ENCODE results near the gene MPP4.

MPP4 gene

GRCh38 chr2:201628545-201628944 lies 69.9 kb downstream of the MPP4 start:
- DNase-seq (ENCODE audit: low read depth) = no peak

DNA sequence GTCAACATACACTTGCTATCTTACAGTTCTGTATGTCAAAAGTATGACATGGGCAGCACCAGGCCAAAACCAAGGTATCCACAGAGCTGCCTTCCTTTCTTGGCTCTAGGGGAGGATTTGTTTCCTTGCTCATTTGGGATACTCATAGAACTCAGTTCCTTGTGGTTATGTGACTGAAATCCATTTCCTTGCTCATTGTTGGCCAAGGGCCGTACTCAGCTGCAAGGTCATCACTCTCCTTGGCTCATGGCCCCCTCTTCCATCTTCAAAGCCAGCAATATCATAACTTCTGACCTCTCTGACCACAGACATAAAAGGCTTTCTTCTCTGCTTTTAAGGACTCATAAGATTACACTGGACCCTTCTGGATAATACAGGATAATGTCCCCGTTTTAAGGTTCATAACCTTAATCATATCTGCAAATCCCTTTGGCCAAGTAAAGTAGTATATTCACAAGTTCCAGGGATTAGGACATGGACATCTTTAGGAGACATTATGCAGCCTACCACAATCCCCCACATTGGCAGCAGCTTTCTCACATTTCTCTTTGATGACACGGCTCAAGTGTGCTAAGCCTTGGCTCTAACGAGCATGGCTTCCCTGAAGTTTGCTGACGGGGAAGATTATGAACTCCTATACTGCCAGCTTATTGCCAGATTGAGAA lies 76.0 kb downstream of the MPP4 start:
- no peak for DNase-seq (ENCODE audit: low read depth)

- DNase-seq (ENCODE audit: low read depth) = no peak
Measured at GRCh38 chr2:201621293-201621999, 77.0 kb downstream of the MPP4 start.

GRCh38 chr2:201618744-201619662 lies 79.4 kb downstream of the MPP4 start:
- DNase-seq (ENCODE audit: low read depth) = no peak

DNA sequence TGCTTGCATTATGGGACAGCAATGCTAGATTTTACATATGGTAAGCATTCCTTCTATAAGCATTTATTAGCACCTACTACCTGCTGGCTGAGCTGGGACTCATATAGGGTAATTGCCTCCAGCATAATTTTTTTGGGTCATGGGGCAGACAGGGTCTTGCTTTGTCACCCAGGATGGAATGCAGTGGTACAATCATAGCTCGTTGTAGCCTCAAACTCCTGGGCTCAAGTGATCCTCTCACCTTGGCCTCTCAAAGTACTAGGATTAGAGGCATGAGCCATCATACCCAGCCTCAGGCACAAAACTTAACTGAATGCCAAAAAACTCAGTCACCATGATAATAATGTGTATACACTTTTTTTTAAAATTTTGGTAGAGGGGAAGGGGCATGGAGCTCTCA lies 90.4 kb downstream of the MPP4 start:
- no peak for DNase-seq (ENCODE audit: low read depth)

DNA sequence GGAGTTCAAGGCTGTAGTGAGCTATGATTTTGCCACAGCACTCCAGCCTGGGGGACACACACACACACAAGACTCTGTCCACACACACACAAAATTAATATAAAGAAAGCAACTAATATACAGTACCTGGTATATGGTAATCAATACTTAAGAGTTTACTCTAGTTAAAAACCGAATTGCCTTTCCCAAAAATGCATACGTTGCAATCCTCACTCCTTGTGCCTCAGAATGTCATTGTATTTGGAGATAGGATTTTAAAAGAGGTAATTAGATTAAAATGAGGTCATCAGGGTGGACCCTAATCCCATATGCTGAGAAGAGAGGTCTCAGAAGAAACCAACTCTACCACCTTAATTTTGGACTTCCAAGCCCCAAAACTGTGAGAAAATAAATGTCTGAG lies 90.9 kb downstream of the MPP4 start:
- no peak for DNase-seq (ENCODE audit: low read depth)

DNA sequence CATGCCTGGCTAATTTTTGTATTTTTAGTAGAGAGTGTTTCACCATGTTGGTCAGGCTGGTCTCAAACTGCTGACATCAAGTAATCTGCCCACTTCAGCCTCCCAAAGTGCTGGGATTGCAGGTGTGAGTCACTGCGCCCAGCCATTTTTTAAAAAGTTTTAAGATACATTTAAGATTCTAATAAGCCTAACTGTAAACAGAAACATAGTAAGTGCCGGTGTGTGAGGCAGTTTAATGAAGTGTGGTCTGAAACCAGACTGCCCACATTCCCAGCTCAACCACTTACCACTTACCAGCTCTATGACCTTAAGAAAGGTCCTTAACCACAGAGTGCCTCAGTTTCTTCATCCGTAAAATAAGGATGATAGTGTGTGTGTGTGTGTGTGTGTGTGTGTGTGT lies 97.5 kb downstream of the MPP4 start:
- no peak for DNase-seq (ENCODE audit: low read depth)

DNA sequence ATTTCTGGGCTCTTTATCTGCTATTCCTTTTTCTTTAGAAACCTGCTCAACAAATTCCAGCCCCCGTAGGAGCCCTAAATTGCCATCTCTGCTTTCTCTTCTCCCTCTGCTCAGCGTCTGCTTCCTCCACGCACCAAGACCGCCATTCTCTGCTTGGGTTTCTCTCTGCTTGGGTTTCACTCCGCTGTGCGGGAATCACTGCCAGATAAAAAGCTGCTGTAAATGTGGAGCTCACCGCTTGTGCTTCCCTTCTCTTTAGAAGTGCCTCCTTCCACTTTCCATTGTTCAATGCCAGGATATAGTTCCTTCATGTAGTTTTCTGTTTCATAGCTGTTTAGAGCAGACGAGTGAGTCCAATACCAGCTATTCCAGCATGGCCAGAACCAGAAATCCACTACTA lies 101.0 kb downstream of the MPP4 start:
- no peak for DNase-seq (ENCODE audit: low read depth)
